NCI-H510A (cell line): ENCODE data around the gene MAP2K2.
A peak's percentile ranks its signal among the peaks of the same experiment; 100 is the strongest.
"Not testable (repeated sequence)": the region's sequence is repeated elsewhere in the genome, so short reads cannot be mapped to it uniquely, and the experiment has no call there.

Experiments
- DNase-seq: peaks from one replicate; lab custom pipeline; 2025; lab: John Stamatoyannopoulos, UW

The MAP2K2 gene

GRCh38 chr19:4123615-4124568, at the start of gene MAP2K2:
Gene MAP2K2, minus strand, starts transcription at chr19:4124122. Its CDS starts 247 bp downstream, at chr19:4123875.
- DNase-seq: peak; percentile 93

GRCh38 chr19:4172861-4173473, 49.0 kb upstream of the MAP2K2 start:
- DNase-seq: no peak

- DNase-seq: no peak
Observed at GRCh38 chr19:4171676-4172075, 47.8 kb upstream of the MAP2K2 start.

DNA sequence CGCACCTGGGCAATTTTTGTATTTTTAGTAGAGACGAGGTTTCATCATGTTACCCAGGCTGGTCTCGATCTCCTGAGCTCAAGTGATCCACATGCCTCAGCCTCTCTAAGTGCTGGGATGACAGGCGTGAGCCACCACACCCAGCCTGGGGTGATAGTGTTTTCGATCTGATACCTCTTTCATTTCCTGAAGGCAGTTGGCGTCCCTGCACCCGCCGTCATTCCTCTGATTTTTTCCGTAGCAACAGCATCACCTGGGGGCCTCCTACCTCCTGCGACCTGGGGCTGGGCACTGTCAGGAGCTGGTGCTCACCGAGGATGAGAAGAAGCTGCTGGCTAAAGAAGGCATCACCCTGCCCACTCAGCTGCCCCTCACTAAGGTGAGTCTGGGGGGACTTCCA, 40.3 kb upstream of the MAP2K2 start:
- no peak for DNase-seq

- no peak for DNase-seq
Observed at GRCh38 chr19:4161415-4162077, 37.6 kb upstream of the MAP2K2 start.

GRCh38 chr19:4157971-4158370, 34.0 kb upstream of the MAP2K2 start:
- not testable (repeated sequence) for DNase-seq

- no peak for DNase-seq
Observed at GRCh38 chr19:4157164-4157563, 33.2 kb upstream of the MAP2K2 start.

DNA sequence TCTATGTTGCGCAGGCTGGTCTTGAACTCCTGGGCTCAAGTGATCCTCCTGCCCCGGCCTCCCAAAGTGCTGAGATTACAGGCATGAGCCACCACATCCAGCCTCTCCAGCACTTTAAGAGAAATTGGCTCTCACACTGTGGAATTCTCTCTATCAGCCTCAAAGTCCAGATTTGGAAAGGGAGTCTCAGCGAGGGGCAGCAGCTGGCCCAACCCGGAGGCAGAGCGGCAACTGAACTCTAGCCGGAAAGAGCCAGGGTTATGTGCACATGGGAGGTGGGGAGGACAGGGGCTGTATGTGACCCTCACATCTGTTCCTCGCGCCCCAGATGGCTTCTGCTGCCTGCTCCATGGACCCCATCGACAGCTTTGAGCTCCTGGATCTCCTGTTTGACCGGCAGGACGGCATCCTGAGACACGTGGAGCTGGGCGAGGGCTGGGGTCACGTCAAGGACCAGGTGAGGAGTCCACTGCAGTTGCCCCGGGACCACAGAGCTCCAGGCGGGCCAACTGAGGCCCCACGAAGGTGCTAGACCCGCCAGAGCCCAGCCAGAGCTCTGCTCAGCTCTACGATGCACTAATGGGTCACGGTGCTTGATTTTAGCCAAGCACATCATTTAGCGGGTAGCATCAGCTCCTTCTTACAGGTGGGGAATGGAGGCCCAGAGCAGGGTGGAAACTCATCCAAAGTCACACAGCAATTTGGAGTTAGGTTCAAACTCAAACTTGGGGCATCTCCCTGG, 30.8 kb upstream of the MAP2K2 start:
- no peak for DNase-seq

GRCh38 chr19:4152241-4152998, 28.5 kb upstream of the MAP2K2 start:
- no peak for DNase-seq

DNA sequence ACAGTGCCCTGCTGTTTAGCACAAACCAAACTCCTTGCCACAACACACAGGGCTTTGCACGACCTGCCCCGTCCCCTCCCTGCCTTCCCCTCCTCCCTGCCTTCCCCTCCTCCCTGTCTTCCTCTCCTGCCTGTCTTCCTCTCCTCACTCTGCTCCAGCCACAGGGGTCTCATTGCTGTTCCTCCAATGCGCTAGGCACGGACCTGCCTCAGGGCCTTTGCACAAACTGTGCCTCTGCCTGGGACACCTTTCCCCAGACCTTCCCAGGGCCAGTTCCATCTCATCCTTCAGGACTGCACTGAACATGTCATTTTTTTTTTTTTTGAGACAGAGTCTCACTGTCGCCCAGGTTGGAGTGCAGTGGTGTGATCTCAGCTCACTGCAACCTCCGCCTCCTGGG, 27.7 kb upstream of the MAP2K2 start:
- DNase-seq: no peak

- DNase-seq: peak; percentile 43
Observed at GRCh38 chr19:4149518-4150288, 25.8 kb upstream of the MAP2K2 start.

DNA sequence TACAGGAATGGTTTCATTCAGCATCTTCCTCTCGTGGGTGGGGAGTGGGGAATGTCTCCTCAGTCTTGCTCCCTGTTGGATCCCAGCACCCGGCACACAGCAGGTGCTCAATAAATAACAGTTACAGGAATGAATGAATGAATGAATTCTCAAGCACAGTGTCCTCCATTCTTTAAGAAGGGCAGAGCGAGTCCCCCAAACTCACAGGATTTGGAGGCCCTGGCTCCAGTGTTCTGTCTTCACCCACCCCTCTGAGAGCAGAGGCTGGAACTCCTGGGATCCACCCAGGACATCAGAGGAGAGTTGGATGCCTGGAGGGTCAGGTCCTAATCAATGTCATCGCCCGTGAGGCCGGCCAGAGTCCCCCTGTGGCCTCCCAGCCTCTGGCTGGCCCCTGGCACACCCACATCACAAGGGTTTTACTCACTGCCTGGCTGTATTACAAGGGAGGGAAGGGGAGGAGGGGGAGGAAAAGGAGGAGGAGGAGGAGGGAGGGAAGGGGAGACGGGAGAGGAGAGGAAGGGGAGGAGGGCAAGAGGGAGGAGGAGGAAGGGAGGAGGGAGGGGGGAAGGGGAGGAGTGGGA, 20.8 kb upstream of the MAP2K2 start:
- DNase-seq: no peak

DNA sequence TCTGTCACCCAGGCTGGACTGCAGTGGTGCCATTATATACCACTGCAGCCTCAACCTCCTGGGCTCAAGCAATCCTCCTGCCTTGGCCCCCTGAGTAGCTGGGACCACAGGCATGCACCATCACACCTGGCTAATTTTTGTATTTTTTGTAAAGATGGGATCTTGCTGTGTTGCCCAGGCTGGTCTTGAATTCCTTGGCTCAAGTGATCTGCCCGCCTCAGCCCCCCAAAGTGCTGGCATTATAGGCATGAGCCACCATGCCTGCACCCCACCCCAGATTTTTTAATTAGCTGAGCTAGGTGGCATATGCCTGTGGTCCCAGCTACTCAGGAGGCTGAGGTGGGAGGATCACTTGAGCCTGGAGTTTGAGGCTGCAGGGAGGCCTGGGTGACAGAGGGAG, 19.0 kb upstream of the MAP2K2 start:
- not testable (repeated sequence) for DNase-seq

DNA sequence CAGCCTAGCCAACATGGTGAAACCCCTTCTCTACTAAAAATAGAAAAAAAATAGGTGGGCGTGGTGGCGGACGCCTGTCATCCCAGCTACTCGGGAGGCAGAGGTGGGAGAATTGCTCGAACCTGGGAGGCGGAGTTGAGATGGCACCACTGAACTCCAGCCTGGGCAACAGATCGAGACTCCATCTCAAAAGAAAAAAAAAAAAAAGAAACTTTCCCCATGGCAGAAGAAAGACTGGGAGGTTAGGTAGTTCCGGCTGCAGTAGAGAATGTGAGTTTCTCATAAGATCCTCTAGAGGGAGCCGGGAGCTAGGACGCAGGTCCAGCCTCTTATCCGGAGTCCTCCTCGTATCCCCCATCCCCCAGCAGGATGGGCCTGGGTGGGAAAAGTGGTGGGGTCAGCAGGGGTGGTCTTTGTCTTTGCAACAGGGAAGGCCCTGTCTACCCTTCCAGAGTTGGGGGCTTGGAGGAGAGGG, 16.4 kb upstream of the MAP2K2 start:
- DNase-seq: peak; percentile 68

DNA sequence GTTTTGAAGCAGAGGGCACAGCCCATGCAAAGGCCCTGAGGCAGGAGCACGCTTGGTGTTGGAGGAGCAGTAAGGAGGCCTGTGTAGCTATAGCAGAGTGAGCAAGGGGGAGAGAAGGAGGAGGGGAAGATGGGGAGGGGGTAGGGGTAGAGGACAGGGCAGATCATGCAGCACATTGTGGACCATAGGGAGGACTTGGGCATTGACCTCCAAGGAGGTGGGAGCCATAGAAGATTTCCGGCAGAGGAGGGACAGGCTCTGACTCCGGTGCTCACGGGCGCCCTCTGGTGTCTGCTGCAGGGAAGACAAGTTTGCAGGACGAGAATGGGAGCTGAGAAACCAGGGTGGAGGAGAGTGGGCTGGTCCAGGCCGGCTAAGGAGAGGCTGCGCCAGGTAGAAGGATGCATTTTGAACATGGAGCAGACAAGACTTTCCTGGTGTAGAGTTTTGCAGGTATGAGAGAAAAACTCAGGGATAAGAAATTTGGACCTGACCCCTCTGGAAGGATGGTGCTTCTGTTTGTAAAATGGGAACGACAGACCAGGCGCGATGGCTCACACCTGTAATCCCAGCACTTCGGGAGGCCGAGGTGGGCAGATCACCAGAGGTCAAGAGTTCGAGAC, 15.8 kb upstream of the MAP2K2 start:
- DNase-seq: peak; percentile 33

DNA sequence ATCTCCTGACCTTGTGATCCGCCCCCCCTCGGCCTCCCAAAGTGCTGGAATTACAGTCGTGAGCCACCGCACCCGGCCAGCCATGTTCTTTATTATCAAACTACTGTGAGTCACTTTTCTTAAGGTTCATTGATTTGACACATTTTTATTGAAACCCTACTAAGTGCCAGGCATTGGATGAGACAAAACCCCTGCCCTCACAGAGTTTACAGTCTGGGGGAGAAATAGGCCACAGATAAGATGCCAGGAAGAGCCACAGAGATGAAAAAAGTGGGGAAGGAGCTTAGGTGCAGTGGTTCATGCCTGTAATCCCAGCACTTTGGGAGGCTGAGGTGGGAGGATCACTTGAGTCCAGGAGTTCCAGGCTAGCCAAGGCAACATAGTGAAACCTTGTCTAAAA, 14.5 kb upstream of the MAP2K2 start:
- DNase-seq: no peak

GRCh38 chr19:4136680-4137088, 12.8 kb upstream of the MAP2K2 start:
- DNase-seq: no peak

DNA sequence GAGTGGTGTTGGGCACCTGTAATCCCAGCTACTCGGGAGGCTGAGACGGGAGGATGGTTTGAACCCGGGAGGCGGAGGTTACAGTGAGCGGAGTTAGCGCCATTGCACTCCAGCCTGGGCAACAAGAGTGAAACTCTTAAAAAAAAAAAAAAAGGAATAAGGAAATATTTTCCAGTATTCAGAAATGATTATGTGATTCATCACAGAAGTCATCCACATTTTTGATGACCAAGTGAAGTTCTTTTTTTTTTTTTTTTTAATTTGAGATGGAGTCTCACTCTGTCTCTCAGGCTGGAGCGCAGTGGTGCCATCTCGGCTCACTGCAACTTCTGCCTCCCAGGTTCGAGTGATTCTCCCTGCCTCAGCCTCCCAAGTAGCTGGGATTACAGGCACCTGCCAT, 11.5 kb upstream of the MAP2K2 start:
- DNase-seq: not testable (repeated sequence)

GRCh38 chr19:4134351-4134750, 10.4 kb upstream of the MAP2K2 start:
- DNase-seq: no peak
